K562 (cell line): Measurements from ENCODE around the gene XPR1. TPM values are rescaled to one million over a fixed set of nuclear protein-coding genes. Genes with fewer than 3 reads are reported as not detected.

Source experiments
- BRD4 ChIP-seq: fragments of 200-600 bp; sonication (generic); IDR thresholded peaks from 2 replicates; pipeline ENCODE4 v1.6.1; 2017; ENCODE audit warnings: inconsistent platforms
- CEBPG ChIP-seq, 3 experiments: fragments of 200-800 bp in 1 of 3; sonication (Bioruptor generic) in 1 of 3; sonication (generic) in 1 of 3; formaldehyde crosslinking in 1 of 3; IDR thresholded peaks in 2 of 3; conservative IDR thresholded peaks in 1 of 3; 2 replicates each; pipeline versions ENCODE4 v1.6.1 to v1.8.0; 2016 to 2022; ENCODE audit warnings: missing compliant biosample characterization in 2 of 3, missing genetic modification characterization in 2 of 3, mild to moderate bottlenecking in 1 of 3, missing genetic modification reagents in 1 of 3
- EGR1 ChIP-seq: fragments of 450-650 bp; conservative IDR thresholded peaks from 2 replicates; pipeline ENCODE4 v1.6.1; 2017; ENCODE audit warnings: mild to moderate bottlenecking
- ELF1 ChIP-seq: fragments of 200-800 bp; sonication (Bioruptor generic); IDR thresholded peaks from 2 replicates; pipeline ENCODE4 v1.6.1; 2016; ENCODE audit warnings: missing genetic modification characterization, missing compliant biosample characterization
- FOXK2 ChIP-seq, 2 experiments: fragments of 450-650 bp; IDR thresholded peaks in 1 of 2; conservative IDR thresholded peaks in 1 of 2; 2 replicates each; pipeline ENCODE4 v1.6.1; 2016; ENCODE audit warnings: low read depth in 2 of 2, mild to moderate bottlenecking in 1 of 2
- HNRNPK ChIP-seq: fragments of 200-400 bp; formaldehyde crosslinking; IDR thresholded peaks from one replicate; pipeline ENCODE4 v1.6.1; 2018; ENCODE audit warnings: mild to moderate bottlenecking, low read depth, low read length; ENCODE audit not compliant: poor library complexity, severe bottlenecking
- KDM5B ChIP-seq: fragments of 200-600 bp; sonication (generic); IDR thresholded peaks from 2 replicates; pipeline ENCODE4 v1.6.1; 2012; ENCODE audit warnings: low read depth, mild to moderate bottlenecking, moderate library complexity, low read length, control low read depth, inconsistent platforms; ENCODE audit not compliant: insufficient replicate concordance
- NFIX ChIP-seq: fragments of 250-450 bp; sonication (Bioruptor Pico); IDR thresholded peaks from 2 replicates; pipeline ENCODE4 v1.4.0; 2020; ENCODE audit warnings: low read depth, mild to moderate bottlenecking, moderate library complexity
- OTX1 ChIP-seq: fragments of 450-650 bp; formaldehyde crosslinking; IDR thresholded peaks from 2 replicates; pipeline ENCODE4 v1.4.0; 2022; ENCODE audit warnings: mild to moderate bottlenecking
- SAFB ChIP-seq: fragments of 200-400 bp; formaldehyde crosslinking; IDR thresholded peaks from 2 replicates; pipeline ENCODE4 v1.6.1; 2017; ENCODE audit warnings: low read depth, low read length, borderline replicate concordance
- TAF9B ChIP-seq: fragments of 450-650 bp; IDR thresholded peaks from 2 replicates; pipeline ENCODE4 v1.6.1; 2018; ENCODE audit warnings: mild to moderate bottlenecking; ENCODE audit not compliant: partially characterized antibody
- TCF3 ChIP-seq: sonication (generic); formaldehyde crosslinking; IDR thresholded peaks from 2 replicates; pipeline ENCODE4 v1.4.0; 2020; ENCODE audit warnings: mild to moderate bottlenecking, missing genetic modification reagents
- ZBED1 ChIP-seq: IDR thresholded peaks from 2 replicates; pipeline ENCODE4 v1.6.1; 2014
- ZBTB7A ChIP-seq: IDR thresholded peaks from 2 replicates; pipeline ENCODE4 v1.6.1; 2011; ENCODE audit warnings: low read depth, mild to moderate bottlenecking, low read length, moderate library complexity, borderline replicate concordance; ENCODE audit not compliant: control insufficient read depth
- ZC3H4 ChIP-seq: sonication (generic); formaldehyde crosslinking; IDR thresholded peaks from 2 replicates; pipeline ENCODE4 v1.9.0; 2021; ENCODE audit warnings: missing genetic modification reagents, borderline replicate concordance
- ZNF224 ChIP-seq: sonication (generic); formaldehyde crosslinking; IDR thresholded peaks from 2 replicates; pipeline ENCODE4 v1.8.0; 2022; ENCODE audit warnings: mild to moderate bottlenecking, missing genetic modification reagents
- ZNF778 ChIP-seq: fragments of 450-650 bp; formaldehyde crosslinking; IDR thresholded peaks from 2 replicates; pipeline ENCODE4 v1.4.0; 2020; ENCODE audit warnings: mild to moderate bottlenecking, moderate library complexity
- polyA plus RNA-seq, 8 experiments: library from polyadenylated mRNA; depleted of rRNA in 4 of 8; stranded (reverse) in 5 of 8; unstranded in 3 of 8; fragments of >200 nt; fragmentation: Nextera tagmentation in 2 of 8; fragmentation: Illumina TruSeq in 1 of 8; extraction: Ambion mirVana in 2 of 8; extraction: Trizol in 1 of 8; gene quantifications; 2 replicates each; pipeline versions ENCODE4 v1.2.1 to v1.2.3, GENCODE V29; 2011 to 2014; ENCODE audit warnings: inconsistent platforms in 1 of 8, missing spikeins in 1 of 8
- total RNA-seq, 7 experiments: library from RNA; depleted of rRNA in 6 of 7; stranded (reverse); fragments of >200 nt in 6 of 7; fragmentation: Illumina TruSeq in 2 of 7; extraction: Trizol in 2 of 7; gene quantifications; 2 replicates each; pipeline versions ENCODE4 v1.2.1 to v1.2.3, GENCODE V29; 2011 to 2021; ENCODE audit warnings: low replicate concordance in 1 of 7
- TF ChIP-seq, protein P1 (sequence below): fragments of 150-350 bp; conservative IDR thresholded peaks from 2 replicates; pipeline ENCODE4 v1.6.1; 2014; ENCODE audit warnings: low read length
- TF ChIP-seq, protein P2 (sequence below), 2 experiments: fragments of 200-800 bp in 1 of 2; sonication (Bioruptor generic) in 1 of 2; sonication (generic) in 1 of 2; formaldehyde crosslinking in 1 of 2; IDR thresholded peaks in 1 of 2; conservative IDR thresholded peaks in 1 of 2; 2 replicates each; pipeline versions ENCODE4 v1.5.0 to v1.6.1; 2016 to 2020; ENCODE audit warnings: missing compliant biosample characterization in 1 of 2, missing genetic modification characterization in 1 of 2, missing genetic modification reagents in 1 of 2
- TF ChIP-seq, protein P3 (sequence below): fragments of 250-450 bp; sonication (Bioruptor Pico); IDR thresholded peaks from 2 replicates; pipeline ENCODE4 v1.5.0; 2022; ENCODE audit warnings: mild to moderate bottlenecking

The XPR1 gene
- total and polyA plus RNA-seq, 9 of the 15 experiments (the other 6 are each of a cell fraction or from before 2014, with no cell fraction given) = 3.0 to 66.2 (median 38.6) TPM

DNA sequence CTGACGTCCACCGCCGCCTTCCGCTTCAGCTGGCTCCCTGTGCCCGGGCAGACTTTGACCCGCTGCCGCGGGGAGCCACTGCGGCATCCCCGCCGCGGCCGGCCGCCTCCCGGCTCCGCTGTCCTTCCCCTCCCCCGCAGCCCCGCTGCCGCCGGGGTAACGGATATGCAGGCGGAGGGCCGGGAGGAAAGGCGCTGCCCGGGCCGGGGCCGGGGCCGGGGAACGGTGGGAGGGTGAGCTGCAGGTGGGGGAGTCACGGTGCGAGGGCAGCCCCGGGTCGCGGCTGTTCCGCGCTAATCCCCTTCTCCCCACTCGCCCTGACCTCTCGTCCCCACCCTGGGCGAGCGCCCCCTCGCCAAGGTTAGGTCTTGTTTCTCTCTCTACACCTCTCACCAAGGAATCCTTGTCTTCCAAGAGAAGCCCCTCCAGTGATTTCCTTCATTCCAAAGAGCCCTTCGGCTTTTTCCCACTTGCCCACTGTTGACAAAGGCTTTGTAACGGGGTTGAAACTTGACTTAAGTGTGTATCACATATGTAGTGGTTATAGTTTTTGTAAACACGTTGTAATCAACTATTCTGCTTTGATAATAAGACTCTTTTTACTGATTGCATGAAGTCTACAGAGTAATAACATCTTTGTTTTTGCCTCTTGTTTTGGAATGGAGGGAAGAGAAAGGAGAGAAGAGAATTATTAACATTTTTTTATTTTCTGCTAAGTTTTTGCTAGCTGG, 669 bp downstream of the XPR1 start (continued):
- TF ChIP-seq CEBPG (CRISPR knock-in tag; IDR thresholded peaks at IDR 0.05) (no peak), CEBPG (tag; conservative IDR thresholded peaks at IDR 0.05 in 1 of 2, IDR thresholded peaks at IDR 0.05 in 1 of 2) (no peak), TCF3 (CRISPR knock-in tag) (peak; percentile 20; the same call in 1 of the 2 replicates), SAFB (0 out of 2 replicates have a peak, but pooled peaks have one; percentile 34), ZBTB7A (peak; percentile 95), NFIX (no peak), TAF9B (no peak), EGR1 (peak; percentile 60), OTX1 (CRISPR knock-in tag) (no peak), ZC3H4 (CRISPR knock-in tag) (no peak), BRD4 (peak; percentile 44; the same call in 1 of the 2 replicates), HNRNPK (peak; percentile 55), ZNF778 (CRISPR knock-in tag) (no peak), ZBED1 (0 out of 2 replicates have a peak, but pooled peaks have one; percentile 6), KDM5B (peak; percentile 34), ELF1 (tag) (0 out of 2 replicates have a peak, but pooled peaks have one; percentile 33), FOXK2 (conservative IDR thresholded peaks at IDR 0.05 in 1 of 2, IDR thresholded peaks at IDR 0.05 in 1 of 2; ENCODE audit: low read depth in 2 of 2) (peak; percentile 22 to 67; a peak in 1 of 4 replicates), ZNF224 (CRISPR knock-in tag) (no peak)
- TF ChIP-seq, protein P1, sequence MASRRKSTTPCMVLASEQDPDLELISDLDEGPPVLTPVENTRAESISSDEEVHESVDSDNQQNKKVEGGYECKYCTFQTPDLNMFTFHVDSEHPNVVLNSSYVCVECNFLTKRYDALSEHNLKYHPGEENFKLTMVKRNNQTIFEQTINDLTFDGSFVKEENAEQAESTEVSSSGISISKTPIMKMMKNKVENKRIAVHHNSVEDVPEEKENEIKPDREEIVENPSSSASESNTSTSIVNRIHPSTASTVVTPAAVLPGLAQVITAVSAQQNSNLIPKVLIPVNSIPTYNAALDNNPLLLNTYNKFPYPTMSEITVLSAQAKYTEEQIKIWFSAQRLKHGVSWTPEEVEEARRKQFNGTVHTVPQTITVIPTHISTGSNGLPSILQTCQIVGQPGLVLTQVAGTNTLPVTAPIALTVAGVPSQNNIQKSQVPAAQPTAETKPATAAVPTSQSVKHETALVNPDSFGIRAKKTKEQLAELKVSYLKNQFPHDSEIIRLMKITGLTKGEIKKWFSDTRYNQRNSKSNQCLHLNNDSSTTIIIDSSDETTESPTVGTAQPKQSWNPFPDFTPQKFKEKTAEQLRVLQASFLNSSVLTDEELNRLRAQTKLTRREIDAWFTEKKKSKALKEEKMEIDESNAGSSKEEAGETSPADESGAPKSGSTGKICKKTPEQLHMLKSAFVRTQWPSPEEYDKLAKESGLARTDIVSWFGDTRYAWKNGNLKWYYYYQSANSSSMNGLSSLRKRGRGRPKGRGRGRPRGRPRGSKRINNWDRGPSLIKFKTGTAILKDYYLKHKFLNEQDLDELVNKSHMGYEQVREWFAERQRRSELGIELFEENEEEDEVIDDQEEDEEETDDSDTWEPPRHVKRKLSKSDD = no peak
- TF ChIP-seq, protein P2, sequence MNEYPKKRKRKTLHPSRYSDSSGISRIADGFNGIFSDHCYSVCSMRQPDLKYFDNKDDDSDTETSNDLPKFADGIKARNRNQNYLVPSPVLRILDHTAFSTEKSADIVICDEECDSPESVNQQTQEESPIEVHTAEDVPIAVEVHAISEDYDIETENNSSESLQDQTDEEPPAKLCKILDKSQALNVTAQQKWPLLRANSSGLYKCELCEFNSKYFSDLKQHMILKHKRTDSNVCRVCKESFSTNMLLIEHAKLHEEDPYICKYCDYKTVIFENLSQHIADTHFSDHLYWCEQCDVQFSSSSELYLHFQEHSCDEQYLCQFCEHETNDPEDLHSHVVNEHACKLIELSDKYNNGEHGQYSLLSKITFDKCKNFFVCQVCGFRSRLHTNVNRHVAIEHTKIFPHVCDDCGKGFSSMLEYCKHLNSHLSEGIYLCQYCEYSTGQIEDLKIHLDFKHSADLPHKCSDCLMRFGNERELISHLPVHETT (CRISPR knock-in tag; conservative IDR thresholded peaks at IDR 0.05 in 1 of 2, IDR thresholded peaks at IDR 0.05 in 1 of 2) = peak in 1 of 2 experiments; percentile 91; a peak in 2 of 4 replicates
- TF ChIP-seq, protein P3, sequence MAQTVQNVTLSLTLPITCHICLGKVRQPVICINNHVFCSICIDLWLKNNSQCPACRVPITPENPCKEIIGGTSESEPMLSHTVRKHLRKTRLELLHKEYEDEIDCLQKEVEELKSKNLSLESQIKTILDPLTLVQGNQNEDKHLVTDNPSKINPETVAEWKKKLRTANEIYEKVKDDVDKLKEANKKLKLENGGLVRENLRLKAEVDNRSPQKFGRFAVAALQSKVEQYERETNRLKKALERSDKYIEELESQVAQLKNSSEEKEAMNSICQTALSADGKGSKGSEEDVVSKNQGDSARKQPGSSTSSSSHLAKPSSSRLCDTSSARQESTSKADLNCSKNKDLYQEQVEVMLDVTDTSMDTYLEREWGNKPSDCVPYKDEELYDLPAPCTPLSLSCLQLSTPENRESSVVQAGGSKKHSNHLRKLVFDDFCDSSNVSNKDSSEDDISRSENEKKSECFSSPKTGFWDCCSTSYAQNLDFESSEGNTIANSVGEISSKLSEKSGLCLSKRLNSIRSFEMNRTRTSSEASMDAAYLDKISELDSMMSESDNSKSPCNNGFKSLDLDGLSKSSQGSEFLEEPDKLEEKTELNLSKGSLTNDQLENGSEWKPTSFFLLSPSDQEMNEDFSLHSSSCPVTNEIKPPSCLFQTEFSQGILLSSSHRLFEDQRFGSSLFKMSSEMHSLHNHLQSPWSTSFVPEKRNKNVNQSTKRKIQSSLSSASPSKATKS = no peak
